ENCODE data around the gene ARHGEF19.

GRCh38 chr1:16235944-16236510 is 23.6 kb upstream of the ARHGEF19 start:
- TF ChIP-seq, protein P1, sequence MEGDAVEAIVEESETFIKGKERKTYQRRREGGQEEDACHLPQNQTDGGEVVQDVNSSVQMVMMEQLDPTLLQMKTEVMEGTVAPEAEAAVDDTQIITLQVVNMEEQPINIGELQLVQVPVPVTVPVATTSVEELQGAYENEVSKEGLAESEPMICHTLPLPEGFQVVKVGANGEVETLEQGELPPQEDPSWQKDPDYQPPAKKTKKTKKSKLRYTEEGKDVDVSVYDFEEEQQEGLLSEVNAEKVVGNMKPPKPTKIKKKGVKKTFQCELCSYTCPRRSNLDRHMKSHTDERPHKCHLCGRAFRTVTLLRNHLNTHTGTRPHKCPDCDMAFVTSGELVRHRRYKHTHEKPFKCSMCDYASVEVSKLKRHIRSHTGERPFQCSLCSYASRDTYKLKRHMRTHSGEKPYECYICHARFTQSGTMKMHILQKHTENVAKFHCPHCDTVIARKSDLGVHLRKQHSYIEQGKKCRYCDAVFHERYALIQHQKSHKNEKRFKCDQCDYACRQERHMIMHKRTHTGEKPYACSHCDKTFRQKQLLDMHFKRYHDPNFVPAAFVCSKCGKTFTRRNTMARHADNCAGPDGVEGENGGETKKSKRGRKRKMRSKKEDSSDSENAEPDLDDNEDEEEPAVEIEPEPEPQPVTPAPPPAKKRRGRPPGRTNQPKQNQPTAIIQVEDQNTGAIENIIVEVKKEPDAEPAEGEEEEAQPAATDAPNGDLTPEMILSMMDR (conservative IDR thresholded peaks at IDR 0.05; ENCODE audit: low read depth, low read length) = 0 out of 2 replicates have a peak, but pooled peaks have one; percentile 6
- TF ChIP-seq POLR2A (IDR thresholded peaks at IDR 0.05; ENCODE audit: low read depth, low read length) (no peak), RCOR1 (IDR thresholded peaks at IDR 0.05; ENCODE audit: insufficient replicate concordance, low read length) (no peak), CEBPB (IDR thresholded peaks at IDR 0.05; ENCODE audit: low read depth, low read length) (no peak), RFX5 (IDR thresholded peaks at IDR 0.05; ENCODE audit: low read depth, low read length) (no peak), SMC3 (IDR thresholded peaks at IDR 0.05; ENCODE audit: low read depth, low read length) (no peak), MAFK (IDR thresholded peaks at IDR 0.05; ENCODE audit: low read depth, low read length) (no peak), RAD21 (IDR thresholded peaks at IDR 0.05; ENCODE audit: low read length) (no peak), BHLHE40 (IDR thresholded peaks at IDR 0.05; ENCODE audit: low read depth, low read length) (no peak), NFE2L2 (IDR thresholded peaks at IDR 0.05; ENCODE audit: low read depth, low read length) (no peak), MAZ (IDR thresholded peaks at IDR 0.05; ENCODE audit: borderline replicate concordance, low read depth, low read length) (no peak), CHD1 (IDR thresholded peaks at IDR 0.05; ENCODE audit: low read depth, low read length) (no peak)
- TF ChIP-seq, protein P2, sequence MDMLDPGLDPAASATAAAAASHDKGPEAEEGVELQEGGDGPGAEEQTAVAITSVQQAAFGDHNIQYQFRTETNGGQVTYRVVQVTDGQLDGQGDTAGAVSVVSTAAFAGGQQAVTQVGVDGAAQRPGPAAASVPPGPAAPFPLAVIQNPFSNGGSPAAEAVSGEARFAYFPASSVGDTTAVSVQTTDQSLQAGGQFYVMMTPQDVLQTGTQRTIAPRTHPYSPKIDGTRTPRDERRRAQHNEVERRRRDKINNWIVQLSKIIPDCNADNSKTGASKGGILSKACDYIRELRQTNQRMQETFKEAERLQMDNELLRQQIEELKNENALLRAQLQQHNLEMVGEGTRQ (IDR thresholded peaks at IDR 0.05; ENCODE audit: low read depth, low read length) = no peak
- TF ChIP-seq, protein P3, sequence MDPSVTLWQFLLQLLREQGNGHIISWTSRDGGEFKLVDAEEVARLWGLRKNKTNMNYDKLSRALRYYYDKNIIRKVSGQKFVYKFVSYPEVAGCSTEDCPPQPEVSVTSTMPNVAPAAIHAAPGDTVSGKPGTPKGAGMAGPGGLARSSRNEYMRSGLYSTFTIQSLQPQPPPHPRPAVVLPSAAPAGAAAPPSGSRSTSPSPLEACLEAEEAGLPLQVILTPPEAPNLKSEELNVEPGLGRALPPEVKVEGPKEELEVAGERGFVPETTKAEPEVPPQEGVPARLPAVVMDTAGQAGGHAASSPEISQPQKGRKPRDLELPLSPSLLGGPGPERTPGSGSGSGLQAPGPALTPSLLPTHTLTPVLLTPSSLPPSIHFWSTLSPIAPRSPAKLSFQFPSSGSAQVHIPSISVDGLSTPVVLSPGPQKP (IDR thresholded peaks at IDR 0.05; ENCODE audit: borderline replicate concordance, low read depth, low read length) = no peak
